Sigmoid colon (tissue), 4 donors: ENCODE results near the gene DENND4B.

Experiments
- POLR2A ChIP-seq, 2 donors: fragments of 450-650 bp; IDR thresholded peaks; one replicate each; pipeline ENCODE4 v1.6.1; 2016; ENCODE audit warnings: antibody characterized with exemption in 2 of 2, mild to moderate bottlenecking in 2 of 2, moderate library complexity in 2 of 2
- POLR2AphosphoS5 ChIP-seq, 4 donors: sonication (generic); formaldehyde crosslinking; IDR thresholded peaks; one replicate each; pipeline ENCODE4 v1.6.1; 2017; ENCODE audit warnings: antibody characterized with exemption in 4 of 4
- TF ChIP-seq, protein P1 (sequence below), 4 experiments: fragments of 450-650 bp in 3 of 4; fragments of 200-600 bp in 1 of 4; IDR thresholded peaks; one replicate each; pipeline ENCODE4 v1.5.1; 2016 to 2019; ENCODE audit warnings: antibody characterized with exemption in 4 of 4, mild to moderate bottlenecking in 3 of 4, moderate library complexity in 2 of 4

DNA sequence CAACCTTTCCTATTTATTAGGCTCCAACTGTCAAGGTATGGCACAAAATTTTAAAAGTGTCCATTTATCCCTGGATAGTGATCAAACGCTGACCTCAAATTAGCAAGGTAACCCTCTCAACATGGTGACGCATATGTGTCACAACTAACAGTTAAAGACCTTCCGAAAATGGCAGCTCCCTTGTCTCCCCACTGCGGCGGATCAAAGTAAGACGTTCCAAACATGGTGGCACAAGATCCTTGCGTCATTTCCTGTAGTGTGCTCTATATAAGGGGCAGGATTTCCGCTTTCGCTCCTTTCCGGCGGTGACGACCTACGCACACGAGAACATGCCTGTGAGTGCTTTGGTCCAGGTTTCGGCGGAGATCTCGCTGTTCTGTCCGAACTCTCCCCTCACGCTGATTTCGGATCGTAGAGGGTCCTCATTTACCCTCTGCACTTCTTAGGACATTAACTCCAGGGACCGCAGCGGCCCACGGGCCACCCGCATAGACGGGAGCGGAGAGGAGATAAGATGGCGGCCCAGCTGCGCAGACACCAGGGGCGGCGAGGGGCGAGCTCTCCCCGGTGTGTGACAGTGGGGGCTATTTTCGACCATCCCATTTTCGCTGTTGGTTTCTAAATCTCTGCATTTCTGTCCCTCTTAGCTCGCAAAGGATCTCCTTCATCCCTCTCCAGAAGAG, 44.1 kb upstream of the DENND4B start, which contains the start of gene RPS27:
- TF ChIP-seq, protein P1, sequence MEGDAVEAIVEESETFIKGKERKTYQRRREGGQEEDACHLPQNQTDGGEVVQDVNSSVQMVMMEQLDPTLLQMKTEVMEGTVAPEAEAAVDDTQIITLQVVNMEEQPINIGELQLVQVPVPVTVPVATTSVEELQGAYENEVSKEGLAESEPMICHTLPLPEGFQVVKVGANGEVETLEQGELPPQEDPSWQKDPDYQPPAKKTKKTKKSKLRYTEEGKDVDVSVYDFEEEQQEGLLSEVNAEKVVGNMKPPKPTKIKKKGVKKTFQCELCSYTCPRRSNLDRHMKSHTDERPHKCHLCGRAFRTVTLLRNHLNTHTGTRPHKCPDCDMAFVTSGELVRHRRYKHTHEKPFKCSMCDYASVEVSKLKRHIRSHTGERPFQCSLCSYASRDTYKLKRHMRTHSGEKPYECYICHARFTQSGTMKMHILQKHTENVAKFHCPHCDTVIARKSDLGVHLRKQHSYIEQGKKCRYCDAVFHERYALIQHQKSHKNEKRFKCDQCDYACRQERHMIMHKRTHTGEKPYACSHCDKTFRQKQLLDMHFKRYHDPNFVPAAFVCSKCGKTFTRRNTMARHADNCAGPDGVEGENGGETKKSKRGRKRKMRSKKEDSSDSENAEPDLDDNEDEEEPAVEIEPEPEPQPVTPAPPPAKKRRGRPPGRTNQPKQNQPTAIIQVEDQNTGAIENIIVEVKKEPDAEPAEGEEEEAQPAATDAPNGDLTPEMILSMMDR (IDR thresholded peaks at IDR 0.05) = no peak
- TF ChIP-seq POLR2A (IDR thresholded peaks at IDR 0.05) (peak; percentile 99 to 100), POLR2AphosphoS5 (IDR thresholded peaks at IDR 0.05) (peak; percentile 100)
